OCI-LY1 (cell line): ENCODE results near the gene CDH3.

ENCODE experiments used
- H2AFZ ChIP-seq: fragments of 200-600 bp; sonication (generic), shearing (Covaris generic); 2 replicates; pipeline ENCODE4 v1.6.0; 2014; ENCODE audit warnings: antibody characterized with exemption, mild to moderate bottlenecking, low read length
- H3F3A ChIP-seq: fragments of 200-600 bp; sonication (generic), shearing (Covaris generic); 2 replicates; pipeline ENCODE4 v1.6.0; 2014; ENCODE audit warnings: mild to moderate bottlenecking, antibody characterized with exemption, low read length, moderate library complexity; ENCODE audit not compliant: insufficient read depth
- H3K27ac ChIP-seq: fragments of 200-600 bp; sonication (generic); 2 replicates; pipeline ENCODE4 v1.5.1; 2014; ENCODE audit warnings: low read length, mixed run types, mild to moderate bottlenecking, low read depth; ENCODE audit not compliant: poor library complexity, severe bottlenecking
- H3K27me3 ChIP-seq: fragments of 200-600 bp; sonication (generic); 2 replicates; pipeline ENCODE4 v1.6.0; 2014; ENCODE audit warnings: antibody characterized with exemption, mild to moderate bottlenecking, low read length, moderate library complexity; ENCODE audit not compliant: insufficient read depth
- H3K36me3 ChIP-seq: fragments of 200-600 bp; sonication (generic); 2 replicates; pipeline ENCODE4 v1.6.1; 2014; ENCODE audit warnings: mild to moderate bottlenecking, antibody characterized with exemption, low read length, moderate library complexity, mixed read lengths; ENCODE audit not compliant: insufficient read depth
- H3K4me1 ChIP-seq: fragments of 200-600 bp; sonication (generic); 2 replicates; pipeline ENCODE4 v1.5.1; 2014; ENCODE audit warnings: mild to moderate bottlenecking, low read length, moderate library complexity; ENCODE audit not compliant: insufficient read depth, severe bottlenecking
- H3K4me2 ChIP-seq: fragments of 200-600 bp; sonication (generic), shearing (Covaris generic); 2 replicates; pipeline ENCODE4 v1.6.1; 2014; ENCODE audit warnings: low read length
- H3K4me3 ChIP-seq: fragments of 200-600 bp; sonication (generic); 2 replicates; pipeline ENCODE4 v1.5.1; 2014; ENCODE audit warnings: low read length, low read depth, mild to moderate bottlenecking, mixed read lengths; ENCODE audit not compliant: poor library complexity, severe bottlenecking
- H3K79me2 ChIP-seq: fragments of 200-600 bp; shearing (Covaris generic); 2 replicates; pipeline ENCODE4 v1.6.1; 2016; ENCODE audit warnings: mixed run types, low read length, mixed read lengths; ENCODE audit not compliant: insufficient read depth
- H3K9ac ChIP-seq: fragments of 200-600 bp; sonication (generic), shearing (Covaris generic); 2 replicates; pipeline ENCODE4 v1.6.1; 2014; ENCODE audit warnings: mild to moderate bottlenecking, low read length, mixed read lengths
- H3K9me2 ChIP-seq: fragments of 200-600 bp; sonication (generic), shearing (Covaris generic); 2 replicates; pipeline ENCODE4 v1.6.1; 2014; ENCODE audit warnings: low read depth, mild to moderate bottlenecking, low read length, mixed read lengths
- H3K9me3 ChIP-seq: fragments of 200-600 bp; shearing (Covaris generic); 2 replicates; pipeline ENCODE4 v1.6.1; 2014; ENCODE audit warnings: low read length, mixed read lengths
- H4K20me1 ChIP-seq: fragments of 200-600 bp; sonication (generic), shearing (Covaris generic); 2 replicates; pipeline ENCODE4 v1.6.0; 2016; ENCODE audit warnings: mild to moderate bottlenecking, low read length; ENCODE audit not compliant: insufficient read depth
- EZH2 ChIP-seq: fragments of 200-600 bp; sonication (generic), shearing (Covaris generic); IDR thresholded peaks from 2 replicates; pipeline ENCODE4 v1.8.0; 2017; ENCODE audit warnings: borderline replicate concordance, mixed run types, mild to moderate bottlenecking, antibody characterized with exemption, low read length, moderate library complexity, mixed read lengths
- TF ChIP-seq, protein P1 (sequence below): fragments of 200-600 bp; sonication (generic), shearing (Covaris generic); IDR thresholded peaks from 2 replicates; pipeline ENCODE4 v1.5.1; 2017; ENCODE audit warnings: mild to moderate bottlenecking, antibody characterized with exemption, low read length, moderate library complexity, mixed read lengths

CDH3 gene

DNA sequence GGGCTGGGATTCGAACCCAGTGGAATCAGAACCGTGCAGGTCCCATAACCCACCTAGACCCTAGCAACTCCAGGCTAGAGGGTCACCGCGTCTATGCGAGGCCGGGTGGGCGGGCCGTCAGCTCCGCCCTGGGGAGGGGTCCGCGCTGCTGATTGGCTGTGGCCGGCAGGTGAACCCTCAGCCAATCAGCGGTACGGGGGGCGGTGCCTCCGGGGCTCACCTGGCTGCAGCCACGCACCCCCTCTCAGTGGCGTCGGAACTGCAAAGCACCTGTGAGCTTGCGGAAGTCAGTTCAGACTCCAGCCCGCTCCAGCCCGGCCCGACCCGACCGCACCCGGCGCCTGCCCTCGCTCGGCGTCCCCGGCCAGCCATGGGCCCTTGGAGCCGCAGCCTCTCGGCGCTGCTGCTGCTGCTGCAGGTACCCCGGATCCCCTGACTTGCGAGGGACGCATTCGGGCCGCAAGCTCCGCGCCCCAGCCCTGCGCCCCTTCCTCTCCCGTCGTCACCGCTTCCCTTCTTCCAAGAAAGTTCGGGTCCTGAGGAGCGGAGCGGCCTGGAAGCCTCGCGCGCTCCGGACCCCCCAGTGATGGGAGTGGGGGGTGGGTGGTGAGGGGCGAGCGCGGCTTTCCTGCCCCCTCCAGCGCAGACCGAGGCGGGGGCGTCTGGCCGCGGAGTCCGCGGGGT lies 92.1 kb downstream of the CDH3 start, which contains the start of gene CDH1:
Gene CDH1 (plus strand): TSS at position 247 of the 684 bp plus-strand sequence. CDS start 124 bp downstream, at position 371.
- Histone ChIP-seq H3K4me1 (no peaks in the 10 kb centered on the region), H3F3A (no peaks in the 10 kb centered on the region), H3K79me2 (no peaks in the 10 kb centered on the region), H3K4me2 (no peak within 1 kb of the TSS), H3K9me2 (no peaks in the 10 kb centered on the region), H3K27me3 (no peaks in the 10 kb centered on the region; the same call in 1 of the 2 replicates), H3K27ac (no peak within 1 kb of the TSS), H3K9me3 (no peaks in the 10 kb centered on the region), H3K4me3 (no peak within 1 kb of the TSS), H3K9ac (no peak within 1 kb of the TSS), H3K36me3 (no peaks in the 10 kb centered on the region), H4K20me1 (no peaks in the 10 kb centered on the region), H2AFZ (no peak within 1 kb of the TSS)
- TF ChIP-seq, protein P1, sequence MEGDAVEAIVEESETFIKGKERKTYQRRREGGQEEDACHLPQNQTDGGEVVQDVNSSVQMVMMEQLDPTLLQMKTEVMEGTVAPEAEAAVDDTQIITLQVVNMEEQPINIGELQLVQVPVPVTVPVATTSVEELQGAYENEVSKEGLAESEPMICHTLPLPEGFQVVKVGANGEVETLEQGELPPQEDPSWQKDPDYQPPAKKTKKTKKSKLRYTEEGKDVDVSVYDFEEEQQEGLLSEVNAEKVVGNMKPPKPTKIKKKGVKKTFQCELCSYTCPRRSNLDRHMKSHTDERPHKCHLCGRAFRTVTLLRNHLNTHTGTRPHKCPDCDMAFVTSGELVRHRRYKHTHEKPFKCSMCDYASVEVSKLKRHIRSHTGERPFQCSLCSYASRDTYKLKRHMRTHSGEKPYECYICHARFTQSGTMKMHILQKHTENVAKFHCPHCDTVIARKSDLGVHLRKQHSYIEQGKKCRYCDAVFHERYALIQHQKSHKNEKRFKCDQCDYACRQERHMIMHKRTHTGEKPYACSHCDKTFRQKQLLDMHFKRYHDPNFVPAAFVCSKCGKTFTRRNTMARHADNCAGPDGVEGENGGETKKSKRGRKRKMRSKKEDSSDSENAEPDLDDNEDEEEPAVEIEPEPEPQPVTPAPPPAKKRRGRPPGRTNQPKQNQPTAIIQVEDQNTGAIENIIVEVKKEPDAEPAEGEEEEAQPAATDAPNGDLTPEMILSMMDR, result no peak
- no peak for TF ChIP-seq EZH2

DNA sequence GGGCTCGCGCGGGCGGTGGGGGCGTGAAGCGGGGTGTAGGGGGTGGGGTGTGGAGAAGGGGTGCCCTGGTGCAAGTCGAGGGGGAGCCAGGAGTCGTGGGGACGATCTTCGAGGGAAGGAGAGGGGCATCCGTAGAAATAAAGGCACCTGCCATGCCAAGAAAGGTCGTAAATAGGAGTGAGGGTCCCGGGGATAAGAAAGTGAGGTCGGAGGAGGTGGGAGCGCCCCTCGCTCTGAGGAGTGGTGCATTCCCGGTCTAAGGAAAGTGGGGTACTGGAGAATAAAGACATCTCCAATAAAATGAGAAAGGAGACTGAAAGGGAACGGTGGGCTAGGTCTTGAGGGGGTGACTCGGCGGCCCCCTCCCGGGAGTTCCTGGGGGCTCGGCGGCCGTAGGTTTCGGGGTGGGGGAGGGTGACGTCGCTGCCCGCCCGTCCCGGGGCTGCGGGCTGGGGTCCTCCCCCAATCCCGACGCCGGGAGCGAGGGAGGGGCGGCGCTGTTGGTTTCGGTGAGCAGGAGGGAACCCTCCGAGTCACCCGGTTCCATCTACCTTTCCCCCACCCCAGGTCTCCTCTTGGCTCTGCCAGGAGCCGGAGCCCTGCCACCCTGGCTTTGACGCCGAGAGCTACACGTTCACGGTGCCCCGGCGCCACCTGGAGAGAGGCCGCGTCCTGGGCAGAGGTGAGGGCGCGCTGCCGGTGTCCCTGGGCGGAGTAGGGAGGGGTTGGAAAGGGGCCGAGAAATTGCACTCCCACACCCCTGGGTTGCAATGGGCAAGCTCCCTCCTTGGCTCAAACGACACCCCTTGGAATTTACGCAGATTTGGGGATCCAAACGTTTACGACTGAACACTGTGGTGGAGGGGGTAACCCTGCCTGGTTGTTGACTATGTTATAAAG lies 92.9 kb downstream of the CDH3 start:
- H3K4me2 ChIP-seq, result no peak overlapping the region

GRCh38 chr16:68739964-68740627 lies 95.0 kb downstream of the CDH3 start:
- Histone ChIP-seq H3K27ac (no peak overlapping the region), H3K36me3 (no peaks in the 10 kb centered on the region), H3K4me2 (no peak overlapping the region), H3K27me3 (no peaks in the 10 kb centered on the region), H3K9me2 (no peaks in the 10 kb centered on the region), H3K9me3 (no peaks in the 10 kb centered on the region), H3K4me1 (no peaks in the 10 kb centered on the region), H2AFZ (no peak overlapping the region), H3F3A (no peaks in the 10 kb centered on the region), H4K20me1 (no peaks in the 10 kb centered on the region), H3K79me2 (no peaks in the 10 kb centered on the region), H3K4me3 (no peak overlapping the region), H3K9ac (no peak overlapping the region)
- TF ChIP-seq, protein P1, result no peak
- TF ChIP-seq EZH2, result no peak

More for the DNA sequence above, 92.9 kb downstream of the CDH3 start:
- no peak overlapping the region for H3K9ac ChIP-seq
- H3K4me1 ChIP-seq, result no peaks in the 10 kb centered on the region
- H3K27ac ChIP-seq, result no peak overlapping the region
- H3K9me2 ChIP-seq, result no peaks in the 10 kb centered on the region
- TF ChIP-seq, protein P1, result no peak
- no peak for TF ChIP-seq EZH2
- no peaks in the 10 kb centered on the region for H3K36me3 ChIP-seq
- no peak overlapping the region for H2AFZ ChIP-seq
- H3K79me2 ChIP-seq, result no peaks in the 10 kb centered on the region
- no peaks in the 10 kb centered on the region for H3F3A ChIP-seq
- no peaks in the 10 kb centered on the region for H3K9me3 ChIP-seq
- no peaks in the 10 kb centered on the region; the same call in 1 of the 2 replicates for H3K27me3 ChIP-seq
- H4K20me1 ChIP-seq, result no peaks in the 10 kb centered on the region
- no peak overlapping the region for H3K4me3 ChIP-seq
